ENCODE measurements around the gene CAMK2G.

DNA sequence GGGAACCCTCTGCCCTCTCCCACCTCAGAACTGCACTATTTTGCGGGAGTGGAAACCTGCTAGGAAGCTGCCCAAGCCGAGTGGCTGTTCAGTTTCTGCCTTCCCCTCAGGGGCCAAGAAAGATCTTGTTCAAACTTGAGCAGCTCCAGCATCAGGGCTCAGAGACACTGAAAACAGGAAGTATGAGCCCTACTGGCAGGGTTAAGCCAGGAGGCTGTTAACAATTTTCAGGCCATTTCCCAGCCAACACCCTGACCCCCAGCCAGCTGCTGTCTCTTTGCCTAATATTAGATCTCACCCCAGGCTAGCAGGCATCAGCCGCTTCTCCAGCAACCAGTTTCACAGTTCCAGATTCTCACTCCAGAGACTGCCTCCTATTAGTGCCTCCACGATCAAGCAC, 45.7 kb upstream of the CAMK2G start:
- TF ChIP-seq POLR2AphosphoS5 (IDR thresholded peaks at IDR 0.05; ENCODE audit: low read depth, low read length) (no peak), TAF1 (IDR thresholded peaks at IDR 0.05; ENCODE audit: borderline replicate concordance, insufficient read depth, low read length) (no peak), SIN3A (IDR thresholded peaks at IDR 0.05; ENCODE audit: borderline replicate concordance, insufficient read depth, low read length) (no peak), FOXP2 (optimal IDR thresholded peaks at IDR 0.05; ENCODE audit: borderline replicate concordance, extremely low read depth, extremely low read length, insufficient read depth) (no peak)
- TF ChIP-seq, protein P1, sequence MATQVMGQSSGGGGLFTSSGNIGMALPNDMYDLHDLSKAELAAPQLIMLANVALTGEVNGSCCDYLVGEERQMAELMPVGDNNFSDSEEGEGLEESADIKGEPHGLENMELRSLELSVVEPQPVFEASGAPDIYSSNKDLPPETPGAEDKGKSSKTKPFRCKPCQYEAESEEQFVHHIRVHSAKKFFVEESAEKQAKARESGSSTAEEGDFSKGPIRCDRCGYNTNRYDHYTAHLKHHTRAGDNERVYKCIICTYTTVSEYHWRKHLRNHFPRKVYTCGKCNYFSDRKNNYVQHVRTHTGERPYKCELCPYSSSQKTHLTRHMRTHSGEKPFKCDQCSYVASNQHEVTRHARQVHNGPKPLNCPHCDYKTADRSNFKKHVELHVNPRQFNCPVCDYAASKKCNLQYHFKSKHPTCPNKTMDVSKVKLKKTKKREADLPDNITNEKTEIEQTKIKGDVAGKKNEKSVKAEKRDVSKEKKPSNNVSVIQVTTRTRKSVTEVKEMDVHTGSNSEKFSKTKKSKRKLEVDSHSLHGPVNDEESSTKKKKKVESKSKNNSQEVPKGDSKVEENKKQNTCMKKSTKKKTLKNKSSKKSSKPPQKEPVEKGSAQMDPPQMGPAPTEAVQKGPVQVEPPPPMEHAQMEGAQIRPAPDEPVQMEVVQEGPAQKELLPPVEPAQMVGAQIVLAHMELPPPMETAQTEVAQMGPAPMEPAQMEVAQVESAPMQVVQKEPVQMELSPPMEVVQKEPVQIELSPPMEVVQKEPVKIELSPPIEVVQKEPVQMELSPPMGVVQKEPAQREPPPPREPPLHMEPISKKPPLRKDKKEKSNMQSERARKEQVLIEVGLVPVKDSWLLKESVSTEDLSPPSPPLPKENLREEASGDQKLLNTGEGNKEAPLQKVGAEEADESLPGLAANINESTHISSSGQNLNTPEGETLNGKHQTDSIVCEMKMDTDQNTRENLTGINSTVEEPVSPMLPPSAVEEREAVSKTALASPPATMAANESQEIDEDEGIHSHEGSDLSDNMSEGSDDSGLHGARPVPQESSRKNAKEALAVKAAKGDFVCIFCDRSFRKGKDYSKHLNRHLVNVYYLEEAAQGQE (IDR thresholded peaks at IDR 0.05; ENCODE audit: insufficient read depth in 1 of 2, low read depth in 2 of 2, low read length in 2 of 2), result no peak
